BE2C (cell line): ENCODE results near the gene STX16.
"Not testable (repeated sequence)": the region's sequence is repeated elsewhere in the genome, so short reads cannot be mapped to it uniquely, and the experiment has no call there.

Source experiments
- DNase-seq: peaks from one replicate; pipeline ENCODE4 v3.0.0-alpha.2; 2020
- H3K27me3 ChIP-seq: fragments of 250-450 bp; sonication (Bioruptor Pico); 2 replicates; pipeline ENCODE4 v1.5.1; 2020; ENCODE audit warnings: mild to moderate bottlenecking
- H3K36me3 ChIP-seq: fragments of 250-450 bp; sonication (Bioruptor Pico); 2 replicates; pipeline ENCODE4 v1.5.1; 2020; ENCODE audit warnings: mild to moderate bottlenecking
- H3K4me1 ChIP-seq: fragments of 250-450 bp; sonication (Bioruptor Pico); 2 replicates; pipeline ENCODE4 v1.5.1; 2020
- H3K4me3 ChIP-seq: 2 replicates; pipeline ENCODE4 v1.5.1; 2011; ENCODE audit warnings: low read depth, low read length
- H3K9me3 ChIP-seq: fragments of 250-450 bp; sonication (Bioruptor Pico); 2 replicates; pipeline ENCODE4 v1.5.1; 2020
- TF ChIP-seq, protein P1 (sequence below): IDR thresholded peaks from 2 replicates; pipeline ENCODE4 v1.5.1; 2012; ENCODE audit warnings: mild to moderate bottlenecking, low read depth, low read length

The STX16 gene

GRCh38 chr20:58642441-58642840 is 8.6 kb upstream of the STX16 start:
- Histone ChIP-seq H3K4me1 (peaks cover 5% of the 10 kb centered on the region), H3K36me3 (no peaks in the 10 kb centered on the region), H3K4me3 (no peak overlapping the region), H3K27me3 (no peaks in the 10 kb centered on the region), H3K9me3 (no peaks in the 10 kb centered on the region)
- DNase-seq = no peak
- TF ChIP-seq, protein P1, sequence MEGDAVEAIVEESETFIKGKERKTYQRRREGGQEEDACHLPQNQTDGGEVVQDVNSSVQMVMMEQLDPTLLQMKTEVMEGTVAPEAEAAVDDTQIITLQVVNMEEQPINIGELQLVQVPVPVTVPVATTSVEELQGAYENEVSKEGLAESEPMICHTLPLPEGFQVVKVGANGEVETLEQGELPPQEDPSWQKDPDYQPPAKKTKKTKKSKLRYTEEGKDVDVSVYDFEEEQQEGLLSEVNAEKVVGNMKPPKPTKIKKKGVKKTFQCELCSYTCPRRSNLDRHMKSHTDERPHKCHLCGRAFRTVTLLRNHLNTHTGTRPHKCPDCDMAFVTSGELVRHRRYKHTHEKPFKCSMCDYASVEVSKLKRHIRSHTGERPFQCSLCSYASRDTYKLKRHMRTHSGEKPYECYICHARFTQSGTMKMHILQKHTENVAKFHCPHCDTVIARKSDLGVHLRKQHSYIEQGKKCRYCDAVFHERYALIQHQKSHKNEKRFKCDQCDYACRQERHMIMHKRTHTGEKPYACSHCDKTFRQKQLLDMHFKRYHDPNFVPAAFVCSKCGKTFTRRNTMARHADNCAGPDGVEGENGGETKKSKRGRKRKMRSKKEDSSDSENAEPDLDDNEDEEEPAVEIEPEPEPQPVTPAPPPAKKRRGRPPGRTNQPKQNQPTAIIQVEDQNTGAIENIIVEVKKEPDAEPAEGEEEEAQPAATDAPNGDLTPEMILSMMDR = no peak

DNA sequence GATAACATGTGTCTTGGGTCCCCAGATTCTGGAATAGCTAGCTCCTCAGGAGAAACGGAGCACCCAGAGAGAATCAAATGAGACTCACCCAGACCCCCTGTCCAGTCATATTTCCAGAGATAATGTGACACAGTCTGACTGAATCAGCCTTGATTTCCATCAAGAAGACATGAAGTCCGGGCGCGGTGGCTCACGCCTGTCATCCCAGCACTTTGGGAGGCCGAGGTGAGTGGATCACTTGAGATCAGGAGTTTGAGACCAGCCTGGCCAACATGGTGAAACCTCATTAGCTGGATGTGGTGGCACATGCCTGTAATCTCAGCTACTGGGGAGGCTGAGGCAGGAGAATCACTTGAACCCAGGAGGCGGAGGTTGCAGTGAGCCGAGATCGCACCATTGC is 8.2 kb upstream of the STX16 start:
- H3K36me3 ChIP-seq, H3K4me3 ChIP-seq, H3K27me3 ChIP-seq, DNase-seq, H3K4me1 ChIP-seq, H3K9me3 ChIP-seq: not testable (repeated sequence)

DNA sequence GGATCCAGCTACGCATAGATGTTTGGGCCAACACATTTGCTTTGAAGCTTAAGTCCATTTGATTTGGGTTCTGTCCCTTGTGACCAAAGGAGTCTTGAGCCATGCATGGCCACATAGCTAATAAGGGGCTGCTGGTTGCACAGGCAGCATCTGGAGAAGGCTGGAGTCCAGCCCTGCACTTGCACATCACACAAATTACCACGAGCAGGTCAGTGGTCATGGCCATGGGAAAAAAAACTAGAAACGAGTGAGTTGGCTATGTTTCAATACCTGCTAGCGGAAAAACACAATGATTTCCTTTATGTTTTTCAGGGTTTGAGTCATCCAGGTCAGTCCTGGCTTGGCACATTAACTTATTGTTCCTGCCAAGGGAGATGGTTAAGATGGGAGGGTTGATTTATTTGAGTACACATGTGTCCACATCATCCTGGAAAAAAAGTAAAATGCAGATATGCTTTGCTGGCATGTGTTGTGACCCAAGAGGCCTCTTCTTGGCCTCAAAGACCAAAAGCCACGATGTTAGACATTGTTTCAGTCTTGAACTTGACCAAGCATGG is 5.6 kb upstream of the STX16 start:
- Histone ChIP-seq H3K4me3 (no peak overlapping the region), H3K27me3 (no peaks in the 10 kb centered on the region)
- no peak for DNase-seq

GRCh38 chr20:58646257-58646656 is 4.8 kb upstream of the STX16 start:
- Histone ChIP-seq H3K27me3 (no peaks in the 10 kb centered on the region), H3K4me1 (peaks cover 5% of the 10 kb centered on the region), H3K36me3 (no peaks in the 10 kb centered on the region), H3K9me3 (no peaks in the 10 kb centered on the region), H3K4me3 (no peak overlapping the region)
- TF ChIP-seq, protein P1 = no peak
- no peak for DNase-seq

More for the DNA sequence above, 5.6 kb upstream of the STX16 start:
- TF ChIP-seq, protein P1 = no peak
- H3K4me1 ChIP-seq = peaks cover 5% of the 10 kb centered on the region
- H3K36me3 ChIP-seq = no peaks in the 10 kb centered on the region
- H3K9me3 ChIP-seq = no peaks in the 10 kb centered on the region

GRCh38 chr20:58646703-58647102 is 4.4 kb upstream of the STX16 start:
- TF ChIP-seq, protein P1 = no peak
- no peaks in the 10 kb centered on the region for H3K36me3 ChIP-seq
- peaks cover 5% of the 10 kb centered on the region for H3K4me1 ChIP-seq
- no peaks in the 10 kb centered on the region for H3K27me3 ChIP-seq
- DNase-seq = no peak
- H3K4me3 ChIP-seq = 0 out of 2 replicates have a peak overlapping the region, but pooled peaks have one; percentile 3
- H3K9me3 ChIP-seq = no peaks in the 10 kb centered on the region

- H3K27me3 ChIP-seq = no peaks in the 10 kb centered on the region
- no peaks in the 10 kb centered on the region for H3K9me3 ChIP-seq
- H3K36me3 ChIP-seq = no peaks in the 10 kb centered on the region
- H3K4me1 ChIP-seq = peaks cover 5% of the 10 kb centered on the region
- H3K4me3 ChIP-seq = 0 out of 2 replicates have a peak overlapping the region, but pooled peaks have one; percentile 3
- TF ChIP-seq, protein P1 = no peak
- DNase-seq = no peak
Observed at GRCh38 chr20:58647162-58647795, 3.8 kb upstream of the STX16 start.
